OCI-LY7 (cell line): ENCODE measurements around the gene POLDIP3. TPM values are rescaled to one million over a fixed set of nuclear protein-coding genes. Genes with fewer than 3 reads are reported as not detected.

Experiments
- BruUV-seq: library from RNA; stranded (reverse); fragments of 400-500 nt; replicated peaks from 2 replicates; lab custom pipeline; 2021; lab: Mats Ljungman, UMichigan
- CTCF ChIA-PET: fragments of 300-600 bp; sonication (Branson Sonifier 250); formaldehyde crosslinking; loops from one replicate; lab custom pipeline; 2022; ENCODE audit warnings: antibody characterized with exemption; ENCODE audit not compliant: unreplicated experiment; lab: Charles Lee
- POLR2A ChIA-PET: fragments of 300-600 bp; sonication (Branson Sonifier 250); formaldehyde crosslinking; loops from one replicate; lab custom pipeline; 2022; ENCODE audit warnings: antibody characterized with exemption; lab: Charles Lee
- DNase-seq: peaks from one replicate; pipeline ENCODE4 v3.0.0-alpha.2; 2015; ENCODE audit warnings: low spot score
- H2AFZ ChIP-seq: fragments of 200-600 bp; sonication (generic), shearing (Covaris generic); 2 replicates; pipeline ENCODE4 v1.6.1; 2014; ENCODE audit warnings: mild to moderate bottlenecking, antibody characterized with exemption, low read length, moderate library complexity
- H3K27ac ChIP-seq: fragments of 200-600 bp; sonication (generic); 2 replicates; pipeline ENCODE4 v1.5.1; 2014; ENCODE audit warnings: mixed run types, low read depth, mild to moderate bottlenecking, moderate library complexity, low read length, inconsistent platforms; ENCODE audit not compliant: poor library complexity, severe bottlenecking
- H3K36me3 ChIP-seq: fragments of 200-600 bp; sonication (generic); 2 replicates; pipeline ENCODE4 v1.6.1; 2014; ENCODE audit warnings: mild to moderate bottlenecking, antibody characterized with exemption, low read length, moderate library complexity, mixed read lengths; ENCODE audit not compliant: insufficient read depth
- H3K4me1 ChIP-seq: fragments of 200-600 bp; sonication (generic); 2 replicates; pipeline ENCODE4 v1.5.1; 2014; ENCODE audit warnings: mild to moderate bottlenecking, low read length; ENCODE audit not compliant: insufficient read depth, poor library complexity, severe bottlenecking
- H3K4me2 ChIP-seq: fragments of 200-600 bp; sonication (generic); 2 replicates; pipeline ENCODE4 v1.6.1; 2014; ENCODE audit warnings: mild to moderate bottlenecking, low read length
- H3K4me3 ChIP-seq: fragments of 200-600 bp; sonication (generic); 2 replicates; pipeline ENCODE4 v1.5.1; 2014; ENCODE audit warnings: mild to moderate bottlenecking, low read depth, low read length; ENCODE audit not compliant: poor library complexity, severe bottlenecking
- H3K79me2 ChIP-seq: fragments of 200-600 bp; sonication (generic); 2 replicates; pipeline ENCODE4 v1.6.1; 2016; ENCODE audit warnings: low read depth, mild to moderate bottlenecking, low read length, moderate library complexity, mixed read lengths; ENCODE audit not compliant: insufficient read depth
- H3K9me2 ChIP-seq: fragments of 200-600 bp; sonication (generic); 2 replicates; pipeline ENCODE4 v1.6.1; 2016; ENCODE audit warnings: mild to moderate bottlenecking, low read length, mixed read lengths; ENCODE audit not compliant: insufficient read depth
- H3K9me3 ChIP-seq: fragments of 200-600 bp; sonication (generic); 2 replicates; pipeline ENCODE4 v1.6.1; 2014; ENCODE audit warnings: mild to moderate bottlenecking, mixed run types, low read length, mixed read lengths
- H4K20me1 ChIP-seq: fragments of 200-600 bp; sonication (generic); 2 replicates; pipeline ENCODE4 v1.6.1; 2014; ENCODE audit warnings: mild to moderate bottlenecking, antibody characterized with exemption, low read length, moderate library complexity, mixed read lengths; ENCODE audit not compliant: insufficient read depth
- CTCF ChIP-seq: fragments of 200-600 bp; sonication (generic); conservative IDR thresholded peaks from 2 replicates; pipeline ENCODE4 v1.5.1; 2014; ENCODE audit warnings: mild to moderate bottlenecking, antibody characterized with exemption, low read length, moderate library complexity, mixed read lengths
- EZH2phosphoT487 ChIP-seq: fragments of 200-600 bp; sonication (generic); IDR thresholded peaks from 2 replicates; pipeline ENCODE4 v1.6.1; 2018; ENCODE audit warnings: low read depth, borderline replicate concordance, mild to moderate bottlenecking, mixed run types, antibody characterized with exemption, low read length, moderate library complexity, mixed read lengths
- intact Hi-C: fragments of 100-400 bp; cut with micrococcal nuclease; formaldehyde crosslinking; loops from one replicate; pipeline ENCODE4 v1.10.0; 2022; ENCODE audit not compliant: unreplicated experiment
- total RNA-seq, 2 experiments: library from RNA; depleted of rRNA in 1 of 2; stranded (reverse); fragments of >200 nt in 1 of 2; shearing (Covaris generic) in 1 of 2; gene quantifications; 2 replicates each; pipeline ENCODE4 v1.2.3, GENCODE V29; 2014 to 2022

The POLDIP3 gene
- total RNA-seq, 2 experiments from 2014 or later: 70.7 to 73.5 TPM

GRCh38 chr22:42653999-42654398, 39.3 kb upstream of the POLDIP3 start:
- Histone ChIP-seq H4K20me1 (no peaks in the 10 kb centered on the region), H2AFZ (peak overlapping the region; percentile 74), H3K36me3 (no peaks in the 10 kb centered on the region), H3K79me2 (no peaks in the 10 kb centered on the region), H3K4me1 (peaks cover 48% of the 10 kb centered on the region), H3K27ac (no peak overlapping the region), H3K9me3 (no peaks in the 10 kb centered on the region), H3K4me3 (no peak overlapping the region), H3K4me2 (no peak overlapping the region), H3K9me2 (no peaks in the 10 kb centered on the region)
- POLR2A ChIA-PET: interaction anchor here (0.5 to 2.9 kb wide), 4 partner anchors 52 to 514 kb away, joined by 3 to 12 read pairs (median 4); no protein-coding TSS in a partner anchor
- no peak for TF ChIP-seq EZH2phosphoT487
- TF ChIP-seq CTCF: no peak
- no TSS peak for BruUV-seq
- no peak for DNase-seq
- CTCF ChIA-PET: interaction anchor here (0.6 to 1.8 kb wide), 2 partner anchors 10 to 584 kb away, joined by 3 to 4 read pairs; partner anchors contain the start of gene NAGA
- intact Hi-C loops: no loop called here

GRCh38 chr22:42651134-42651533, 36.5 kb upstream of the POLDIP3 start:
- H3K27ac ChIP-seq: no peak overlapping the region
- POLR2A ChIA-PET: no interaction called here
- H3K9me2 ChIP-seq: no peaks in the 10 kb centered on the region
- H4K20me1 ChIP-seq: no peaks in the 10 kb centered on the region; the same call in 1 of the 2 replicates
- H3K4me1 ChIP-seq: peaks cover 56% of the 10 kb centered on the region
- no peak overlapping the region for H3K4me3 ChIP-seq
- H3K79me2 ChIP-seq: peaks cover 19% of the 10 kb centered on the region; the same call in 1 of the 2 replicates
- no peak overlapping the region for H3K4me2 ChIP-seq
- no peak for DNase-seq
- no peaks in the 10 kb centered on the region for H3K9me3 ChIP-seq
- no peak for TF ChIP-seq CTCF
- no peak for TF ChIP-seq EZH2phosphoT487
- no peak overlapping the region for H2AFZ ChIP-seq
- CTCF ChIA-PET: no interaction called here
- BruUV-seq: no TSS peak
- intact Hi-C loops: no loop called here
- no peaks in the 10 kb centered on the region for H3K36me3 ChIP-seq
